SIG-M5 (cell line): Measurements from ENCODE around the gene CTNNBIP1.
A peak's percentile ranks its signal among the peaks of the same experiment; 100 is the strongest.
"Not testable (repeated sequence)": the region's sequence is repeated elsewhere in the genome, so short reads cannot be mapped to it uniquely, and the experiment has no call there.

Experiments used
- DNase-seq: peaks from one replicate; lab custom pipeline; 2025; lab: John Stamatoyannopoulos, UW

The CTNNBIP1 gene, protein sequence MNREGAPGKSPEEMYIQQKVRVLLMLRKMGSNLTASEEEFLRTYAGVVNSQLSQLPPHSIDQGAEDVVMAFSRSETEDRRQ

DNA sequence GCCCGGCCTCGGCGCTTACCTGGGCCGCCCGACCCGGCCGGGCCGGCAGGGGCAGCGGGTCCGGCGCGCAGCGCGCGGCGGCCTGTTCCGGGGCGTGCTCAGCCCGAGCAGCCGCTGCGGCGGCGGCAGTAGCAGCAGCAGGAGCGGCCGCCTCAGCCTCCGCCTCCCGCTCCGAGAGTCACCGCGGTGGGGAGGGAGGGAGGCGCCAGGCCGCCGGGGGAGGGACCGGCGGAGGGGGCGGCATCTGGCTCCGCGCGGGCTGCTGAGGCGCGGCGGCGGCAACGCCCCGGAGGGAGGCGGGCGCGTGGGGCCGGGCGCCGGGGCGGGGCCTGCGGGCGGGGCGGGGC is at the start of gene CTNNBIP1:
CTNNBIP1 (minus strand) TSS at position 194 of the 347 bp plus-strand sequence. CDS start 38,205 bp downstream, outside the sequence.
- no peak for DNase-seq

DNA sequence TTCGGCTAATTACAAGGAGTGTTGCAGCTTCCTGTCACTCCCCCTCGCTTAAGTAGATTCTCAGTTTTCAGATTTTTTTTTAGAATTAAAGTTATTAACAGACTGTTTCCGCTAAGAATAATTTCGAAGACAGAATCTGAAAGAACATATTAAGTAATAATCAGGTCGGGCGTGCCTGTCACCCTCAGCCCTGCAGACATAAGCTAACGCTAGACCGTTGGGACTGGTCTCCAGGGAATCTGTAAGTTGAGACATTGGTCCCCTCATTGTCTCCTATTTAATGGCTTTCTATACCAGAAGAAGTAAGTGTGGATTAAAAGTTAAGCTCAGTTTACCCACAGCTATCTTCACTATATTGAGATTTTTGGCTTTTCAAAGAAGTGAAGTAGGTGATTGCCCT is 47.7 kb upstream of the CTNNBIP1 start:
- DNase-seq, result no peak

DNA sequence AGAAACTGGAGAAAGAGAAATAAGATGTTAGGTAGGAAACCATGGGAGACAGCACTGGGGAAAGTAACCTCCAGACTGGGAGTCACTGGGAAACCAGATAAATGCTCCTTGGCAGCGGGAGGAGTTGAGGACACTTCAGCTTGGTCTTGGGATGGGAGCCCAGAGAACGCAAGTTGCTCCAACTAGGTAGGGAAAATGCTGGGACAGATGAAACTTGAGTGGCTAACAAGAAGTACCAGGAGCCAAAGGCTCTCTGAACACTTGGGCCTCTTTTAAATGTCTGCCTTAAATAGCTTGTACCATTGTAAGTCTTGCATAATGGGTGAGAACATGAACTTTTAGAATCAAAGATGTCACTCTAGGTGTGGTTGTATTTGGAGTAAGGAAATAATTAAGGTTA is 36.2 kb upstream of the CTNNBIP1 start:
- DNase-seq, result no peak

DNA sequence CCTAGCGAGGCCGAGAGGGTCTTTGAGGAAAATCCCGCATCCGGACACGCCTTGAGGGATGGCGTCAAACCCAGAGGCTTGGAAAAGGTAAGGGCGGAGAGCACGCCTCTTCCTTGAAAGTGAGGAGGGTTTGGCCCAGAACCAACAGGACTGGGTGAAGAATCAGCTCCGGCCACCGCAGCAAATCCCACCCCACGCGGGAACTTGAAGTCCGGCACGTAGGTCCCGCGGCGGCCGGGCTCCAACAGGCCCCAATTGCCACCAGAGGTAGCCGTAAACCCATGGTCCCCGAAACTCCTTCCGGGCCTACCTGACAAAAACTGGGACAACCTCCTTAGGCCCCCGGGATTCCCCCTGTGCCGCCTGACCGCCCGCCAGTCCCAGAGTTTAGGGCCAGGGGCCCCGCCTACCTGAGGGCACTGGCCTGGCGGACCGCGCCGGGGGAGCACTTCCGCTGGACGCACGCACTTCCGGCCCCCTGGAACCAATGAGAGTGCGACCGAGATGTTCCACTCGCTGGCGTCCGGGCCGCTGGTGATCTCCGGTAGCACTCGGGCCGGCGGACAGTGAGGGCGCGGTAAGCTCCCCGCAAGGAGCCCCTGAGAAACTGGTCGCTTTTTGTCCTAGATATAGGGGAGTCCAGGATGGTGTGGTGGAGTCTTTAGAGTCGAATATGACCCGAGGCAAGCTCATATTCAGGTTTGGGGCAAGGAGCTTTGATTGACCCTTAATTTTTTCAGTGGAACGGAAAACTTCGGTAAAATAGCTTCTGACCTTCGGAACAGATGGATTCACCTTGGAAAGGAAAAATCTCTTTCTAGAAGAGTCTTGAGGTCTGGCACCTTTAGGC is 33.1 kb upstream of the CTNNBIP1 start, which contains the start of the genes LZIC and NMNAT1:
LZIC (minus strand) TSS at position 453 of the 850 bp plus-strand sequence. CDS start 6,772 bp downstream, outside the sequence.
NMNAT1 (plus strand) TSS at position 537 of the 850 bp plus-strand sequence. CDS start 28,599 bp downstream, outside the sequence.
- DNase-seq, result peak; percentile 53

DNA sequence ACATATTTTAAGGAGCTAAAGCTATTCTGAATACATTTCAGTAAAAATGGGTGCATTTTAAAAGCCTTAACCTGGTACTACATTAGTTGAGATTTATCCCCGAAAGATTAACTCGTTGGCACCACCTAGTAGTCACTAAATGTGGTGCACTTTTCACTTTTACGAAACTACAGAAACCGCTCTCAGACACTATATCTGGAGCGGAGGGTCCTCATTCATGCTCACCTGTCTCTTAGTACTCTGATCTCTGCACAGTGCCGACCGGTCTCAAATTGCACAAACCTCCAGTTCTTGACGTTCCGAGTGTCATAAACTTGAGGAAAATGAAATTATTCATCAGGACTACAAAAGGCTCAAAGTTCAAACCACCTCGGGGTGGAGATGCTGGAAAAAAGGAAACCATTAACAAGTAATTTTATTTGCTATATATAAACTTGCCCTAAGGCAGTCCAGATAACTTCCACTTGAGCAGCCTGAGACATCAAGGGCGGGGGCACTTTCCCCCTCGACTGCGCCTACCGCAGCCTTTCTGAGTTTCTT is 32.4 kb upstream of the CTNNBIP1 start:
- DNase-seq, result peak; percentile 22

DNA sequence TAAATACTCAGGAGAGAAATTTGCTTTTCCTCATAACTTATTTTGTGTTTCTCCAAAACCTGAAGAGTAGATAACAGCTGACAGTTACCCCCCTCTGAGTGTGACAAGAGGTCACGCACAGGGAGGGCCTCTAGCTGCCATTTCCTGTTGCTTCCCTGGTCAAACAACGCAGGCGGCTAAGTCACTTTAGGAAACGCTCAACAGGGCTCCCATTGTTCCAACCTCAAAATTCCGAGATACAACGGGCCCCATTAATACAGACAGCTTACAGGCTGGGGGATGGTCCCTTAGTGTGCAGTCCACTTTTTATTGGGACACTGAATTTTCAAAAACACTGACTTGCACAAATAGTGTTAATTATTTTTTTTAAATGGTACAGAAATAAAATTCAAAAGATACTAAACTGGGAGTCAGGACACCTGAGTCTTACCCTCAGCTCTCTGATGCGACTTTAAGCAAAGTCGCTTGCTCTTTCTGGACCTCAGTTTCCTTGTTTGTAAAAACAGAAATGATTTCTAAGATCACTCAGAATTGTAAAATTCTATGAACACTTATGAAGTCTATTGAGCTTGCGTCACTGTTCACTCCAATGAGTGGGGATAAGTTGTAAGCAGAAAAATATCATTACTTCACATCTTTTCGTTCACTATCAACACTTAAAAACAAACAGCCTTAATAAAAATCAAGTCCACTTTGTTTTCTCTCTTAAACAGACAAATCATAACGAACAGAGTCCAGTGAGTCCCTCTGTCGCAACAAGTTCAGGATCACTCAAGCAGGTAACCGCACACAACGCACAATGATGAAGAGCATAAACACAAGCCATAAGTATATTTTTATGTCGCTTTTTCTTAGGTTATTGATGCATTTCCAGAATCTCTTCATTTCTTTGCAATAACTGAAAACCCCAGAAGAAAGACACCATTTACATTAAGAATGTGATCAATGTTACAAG is 19.6 kb upstream of the CTNNBIP1 start:
- DNase-seq, result no peak

DNA sequence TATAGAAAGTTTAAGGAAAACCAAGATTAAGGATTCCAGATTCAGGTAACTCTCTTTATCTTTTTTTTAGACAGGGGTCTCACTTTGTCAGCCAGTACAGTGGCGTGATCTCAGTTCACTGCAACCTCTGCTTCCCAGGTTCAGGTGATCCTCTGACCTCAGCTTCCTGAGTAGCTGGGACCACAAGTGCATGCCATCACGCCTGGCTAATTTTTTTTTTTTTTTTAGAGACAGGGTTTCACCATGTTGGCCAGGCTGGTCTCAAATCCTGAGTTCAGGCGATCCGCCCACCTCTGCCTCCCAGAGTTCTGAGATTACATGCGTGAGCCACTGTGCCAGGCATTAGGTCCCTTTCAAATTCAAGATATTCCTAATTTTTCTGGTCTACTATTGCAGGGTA is 17.2 kb upstream of the CTNNBIP1 start:
- DNase-seq, result no peak

DNA sequence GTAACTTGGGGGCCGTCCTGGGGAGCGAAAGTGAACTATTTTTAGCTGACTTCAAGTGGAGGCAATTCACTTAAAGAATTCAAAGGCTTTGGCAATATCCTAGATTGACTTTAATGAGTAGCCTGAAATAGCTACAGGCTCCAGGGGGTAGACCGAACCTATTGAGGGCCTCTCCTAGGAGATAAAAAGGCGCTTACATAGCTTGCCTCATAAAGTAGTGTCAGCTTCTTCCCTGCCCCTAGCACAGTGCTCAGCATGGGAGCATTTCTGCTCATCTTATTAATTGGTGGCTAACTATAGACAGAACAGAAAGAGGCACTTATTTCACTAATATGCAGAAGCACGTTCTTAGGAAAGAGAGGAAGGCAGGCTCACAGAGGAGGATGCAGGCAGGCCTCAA is 12.3 kb upstream of the CTNNBIP1 start:
- DNase-seq, result no peak

DNA sequence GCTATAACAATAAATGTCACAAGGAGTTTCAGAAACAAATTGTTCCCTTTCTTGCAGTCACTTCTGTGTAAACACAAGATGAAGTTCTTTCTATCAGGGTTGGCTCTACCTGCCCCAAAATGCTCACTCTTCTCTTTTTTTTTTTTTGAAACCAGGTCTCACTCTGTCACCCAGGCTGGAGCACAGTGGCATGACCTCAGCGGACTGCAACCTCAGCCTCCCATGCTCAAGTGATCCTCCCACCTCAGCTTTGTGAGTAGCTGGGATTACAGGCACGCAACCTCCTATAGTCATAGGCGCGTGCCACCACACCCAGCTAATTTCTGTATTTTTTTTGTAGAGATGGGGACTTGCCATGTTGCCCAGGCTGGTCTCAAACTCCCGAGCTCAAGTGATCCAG is 10.5 kb upstream of the CTNNBIP1 start:
- no peak for DNase-seq

DNA sequence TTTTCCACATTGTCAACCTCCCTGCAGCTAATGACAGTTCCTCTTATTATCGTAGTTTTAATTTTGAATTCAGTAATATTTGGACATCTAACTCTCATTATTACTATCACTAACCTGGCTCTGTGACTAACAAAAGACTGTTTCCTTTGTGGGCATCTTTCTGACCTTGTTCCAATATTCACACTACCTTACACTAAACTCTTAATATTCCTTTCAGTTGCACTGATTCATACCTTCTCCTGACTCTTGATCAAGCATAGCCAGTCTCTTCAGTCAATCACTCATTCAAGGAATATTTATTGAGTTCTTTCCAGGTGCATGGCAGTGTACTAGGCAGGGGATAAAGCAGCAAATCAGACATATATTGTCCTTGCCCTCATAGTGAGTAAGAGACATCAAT is 7.8 kb upstream of the CTNNBIP1 start:
- DNase-seq, result no peak

DNA sequence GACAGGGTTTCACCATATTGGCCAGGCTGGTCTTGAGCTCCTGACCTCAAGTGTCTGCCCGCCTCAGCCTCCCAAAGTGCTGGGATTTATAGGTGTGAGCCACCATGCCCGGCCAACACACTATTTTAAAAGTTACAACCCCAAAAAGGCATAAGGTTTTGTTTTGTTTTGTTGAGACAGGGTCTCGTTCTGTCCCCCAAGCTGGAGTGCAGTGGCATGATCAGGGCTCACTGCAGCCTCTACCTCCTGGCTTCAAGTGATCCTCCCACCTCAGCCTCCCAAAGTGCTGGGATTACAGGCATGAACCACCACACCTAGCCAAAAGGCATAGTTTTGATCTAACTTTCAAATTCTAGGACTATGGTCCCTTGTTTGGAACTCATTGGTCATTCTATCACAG is 7.4 kb upstream of the CTNNBIP1 start:
- DNase-seq, result not testable (repeated sequence)

DNA sequence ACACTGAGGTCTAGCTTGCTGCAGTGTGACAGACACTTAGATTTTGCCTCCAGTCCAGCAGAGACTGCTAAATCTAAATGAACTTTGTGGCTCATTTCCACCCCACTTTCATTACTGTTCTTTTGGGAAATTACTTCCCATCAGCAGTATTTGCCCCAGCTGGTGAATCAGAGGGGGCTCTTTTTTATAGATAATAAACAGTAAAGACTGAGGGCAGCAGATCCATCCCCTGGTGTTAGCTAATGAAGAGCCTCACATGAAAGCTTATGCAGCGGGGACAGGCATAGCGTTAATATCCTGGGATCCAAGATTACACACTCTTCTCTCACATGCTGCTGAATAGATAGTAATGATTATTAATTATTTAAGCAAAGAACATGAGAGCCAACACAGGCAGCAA is 6.4 kb upstream of the CTNNBIP1 start:
- no peak for DNase-seq

DNA sequence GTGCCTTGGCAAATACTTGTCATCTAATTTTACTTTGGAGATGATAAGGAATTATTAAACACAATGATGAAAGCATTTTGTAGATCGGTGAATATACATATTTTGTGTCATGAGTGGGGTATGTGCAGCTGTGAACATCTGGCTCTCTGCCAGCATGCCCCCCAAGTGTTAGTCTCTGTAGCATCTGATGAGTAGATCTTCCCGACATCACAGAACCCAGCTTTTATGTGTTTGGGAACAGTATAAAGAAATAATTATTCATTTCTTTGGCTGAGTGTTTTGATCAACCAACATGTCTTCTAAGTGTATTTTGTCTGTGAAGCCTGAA is 4.5 kb upstream of the CTNNBIP1 start:
- DNase-seq, result no peak

DNA sequence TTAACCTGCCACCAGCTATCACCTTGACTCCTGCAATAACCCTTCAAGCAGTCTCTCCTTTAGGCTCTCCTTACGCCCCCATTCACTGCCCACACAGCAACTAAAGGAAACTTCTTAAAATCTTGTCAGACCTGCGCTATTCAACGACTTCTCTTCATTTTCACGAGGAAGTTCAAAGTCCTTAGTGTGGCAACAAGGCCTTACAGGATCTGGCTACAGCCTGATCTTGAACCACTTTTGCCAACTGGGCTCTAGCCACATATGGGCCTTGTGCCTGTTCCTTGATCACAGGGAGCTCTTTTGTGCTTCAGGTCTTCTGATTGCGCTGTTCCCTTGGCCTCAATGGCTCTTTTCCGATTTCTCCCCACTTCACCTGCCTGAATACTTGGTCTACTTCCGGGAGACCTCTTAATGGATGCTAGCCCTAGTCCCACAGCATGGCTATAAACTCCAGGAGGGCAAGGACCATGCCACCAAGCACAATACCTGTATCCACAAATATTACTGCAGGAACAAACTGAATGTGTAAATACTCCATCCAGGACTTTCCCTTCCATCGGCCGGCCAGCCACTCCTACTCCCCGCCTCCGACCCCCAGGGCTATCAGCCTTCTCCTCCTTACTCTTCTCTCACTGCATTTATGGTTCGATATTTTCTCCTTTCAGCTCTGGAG is 2.3 kb upstream of the CTNNBIP1 start:
- no peak for DNase-seq

DNA sequence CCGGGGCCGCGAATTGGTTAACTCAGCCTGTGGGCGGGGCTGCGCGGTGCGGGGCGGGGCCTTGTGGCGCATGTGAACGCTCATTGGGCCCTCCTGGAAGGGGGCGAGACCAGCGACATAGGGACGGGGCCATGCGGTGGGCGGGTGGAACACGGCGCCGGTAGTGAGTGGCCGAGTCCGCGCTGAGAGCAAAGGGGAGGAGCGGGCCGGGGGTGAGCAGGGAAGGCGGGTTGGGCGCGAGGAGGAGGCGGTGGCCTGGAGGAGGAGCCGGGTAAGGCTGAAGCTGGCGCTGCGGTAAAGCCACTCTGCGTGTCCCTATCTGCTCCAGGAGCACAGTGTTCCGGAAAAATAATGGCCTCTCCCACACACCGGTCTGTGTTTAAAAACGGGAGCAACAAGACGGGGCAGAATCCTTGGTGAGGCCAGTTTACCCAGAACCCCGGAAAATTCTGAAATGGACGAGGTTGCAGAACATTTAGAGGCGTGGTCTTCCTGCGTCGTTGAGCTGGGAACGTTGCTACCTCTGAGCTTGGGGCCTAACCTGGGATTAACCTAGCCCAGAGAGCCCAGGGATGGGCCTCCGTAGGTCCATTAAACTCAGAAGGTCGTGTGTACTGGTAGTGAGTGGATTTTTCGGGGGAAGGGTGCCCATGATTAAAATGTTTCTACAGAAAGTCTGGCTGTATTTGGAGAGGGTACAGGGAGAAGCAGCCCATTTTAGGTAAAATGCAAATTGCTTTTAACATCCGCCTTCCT is 532 bp upstream of the CTNNBIP1 start:
- peak; percentile 89 for DNase-seq

DNA sequence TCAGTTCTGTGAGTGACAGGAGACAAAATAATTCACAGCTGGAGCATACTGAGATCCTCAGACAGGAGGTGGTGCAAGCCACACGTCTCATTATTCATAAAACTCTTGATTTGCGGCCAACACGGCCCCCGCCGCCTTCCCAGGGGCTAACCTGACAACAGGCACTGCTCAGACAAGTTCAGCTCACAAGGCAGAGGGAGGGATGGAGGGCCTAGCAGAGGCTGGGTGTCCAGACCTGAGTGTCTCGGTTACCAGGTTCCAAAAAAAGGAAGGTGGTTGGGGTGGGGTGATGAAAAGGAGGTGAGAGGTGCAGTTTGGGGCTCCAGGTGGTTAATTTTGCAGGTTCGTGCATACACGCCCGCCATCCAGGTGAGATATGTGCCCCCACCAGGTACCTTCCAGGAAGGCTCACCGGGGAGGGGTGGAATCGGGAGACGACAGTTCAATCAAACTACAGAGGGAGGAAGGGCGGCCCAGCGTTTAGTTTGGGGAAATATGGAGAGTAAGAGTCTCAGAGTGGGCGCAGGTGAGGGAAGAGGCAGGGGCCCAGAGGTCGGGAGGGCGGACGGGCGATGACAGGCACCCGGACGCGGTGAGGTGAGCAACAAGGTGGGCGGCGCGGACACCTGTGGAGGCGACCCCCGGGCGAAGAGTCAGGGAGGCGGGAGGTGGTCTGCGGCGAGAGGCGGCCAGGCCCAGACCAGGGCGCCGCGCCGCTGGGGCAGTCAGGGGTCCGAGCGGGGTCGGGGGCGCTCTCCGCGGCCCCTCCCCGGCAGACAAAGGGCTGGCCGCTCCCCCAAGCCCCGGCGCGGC is 629 bp downstream of the CTNNBIP1 start:
- DNase-seq, result no peak

DNA sequence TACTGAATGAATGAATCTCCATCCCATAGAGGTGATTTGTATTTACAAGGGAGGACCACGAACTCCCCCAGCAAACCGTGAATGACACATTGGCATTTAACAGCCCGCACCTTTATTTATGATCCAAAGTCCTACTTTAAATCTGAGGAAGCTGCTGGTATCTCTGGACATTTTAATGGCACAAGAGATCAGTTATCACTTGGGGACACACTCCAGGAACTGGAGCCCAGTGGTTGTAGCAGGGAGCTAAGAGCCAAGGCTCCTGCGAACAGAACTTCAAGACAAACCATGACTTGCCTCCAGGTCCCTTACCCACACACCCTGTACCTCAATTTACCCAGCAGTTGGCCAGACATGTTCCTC is 1.2 kb downstream of the CTNNBIP1 start:
- no peak for DNase-seq

DNA sequence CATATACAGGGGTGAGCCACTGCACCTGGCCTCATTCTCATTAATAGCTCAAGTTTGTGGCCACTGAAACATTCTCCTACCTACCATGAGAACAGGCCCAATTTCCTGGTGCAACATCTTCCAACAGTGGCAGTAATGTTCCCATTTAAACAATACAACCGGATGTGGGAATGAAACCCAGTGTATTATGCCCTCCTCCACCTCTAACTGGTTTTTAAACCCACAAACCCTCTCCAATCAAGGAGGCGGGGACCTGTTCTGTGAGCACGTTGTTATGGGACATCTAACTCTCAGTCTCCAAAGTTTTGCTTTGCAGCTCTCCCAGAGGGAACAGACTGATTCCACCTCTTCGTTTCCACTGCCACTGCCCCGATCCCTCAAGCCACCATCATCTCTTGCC is 2.6 kb downstream of the CTNNBIP1 start:
- DNase-seq, result no peak

DNA sequence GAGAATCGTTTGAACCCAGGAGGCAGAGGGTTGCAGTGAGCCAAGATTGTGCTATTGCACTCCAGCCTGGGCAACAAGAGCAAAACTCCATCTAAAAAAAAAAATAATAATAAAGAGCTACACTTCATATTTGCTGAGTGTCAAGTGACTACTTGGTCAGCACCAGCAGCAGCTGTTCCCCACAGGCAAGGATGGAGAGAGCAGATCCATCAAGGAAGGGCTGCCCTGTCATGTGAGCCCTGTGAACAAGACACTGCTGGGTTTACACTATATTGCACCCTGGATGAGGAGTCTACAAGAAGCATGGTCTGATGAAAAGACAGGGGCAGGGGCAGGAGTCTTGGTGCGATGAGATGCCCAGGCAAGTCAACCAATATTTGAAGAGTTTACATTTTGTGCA is 3.6 kb downstream of the CTNNBIP1 start:
- no peak for DNase-seq

DNA sequence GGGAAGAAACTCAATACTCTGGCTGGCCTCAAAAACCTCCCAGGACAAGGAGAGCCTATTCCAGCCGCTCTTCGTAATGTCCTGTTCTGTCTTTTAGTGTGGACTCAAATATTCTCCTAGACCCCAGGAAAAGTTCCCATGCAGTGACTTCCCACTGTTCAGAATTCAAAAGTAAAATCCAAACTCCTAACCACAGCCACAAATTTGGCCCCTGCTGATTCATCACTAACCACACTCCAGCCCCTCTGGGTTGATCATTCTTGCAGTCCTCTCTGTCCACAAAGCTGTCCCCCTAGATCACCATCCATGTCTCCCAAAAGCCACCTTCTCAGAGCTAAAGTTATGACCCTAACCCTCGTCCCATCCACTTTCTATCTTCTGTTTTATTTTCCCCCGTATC is 5.1 kb downstream of the CTNNBIP1 start:
- no peak for DNase-seq
